BLaER1 treated with 17β-estradiol and CSF1 and Interleukin-3, amounts not matched to agents 10 nM and 100 nM (cell line): ENCODE results near the gene TGFB2.
A peak's percentile ranks its signal among the peaks of the same experiment; 100 is the strongest.

Source experiments
- H3K27ac ChIP-seq, 11 experiments: shearing (Covaris generic); formaldehyde crosslinking; 2 replicates each; pipeline ENCODE4 v1.8.1; 2022
- H3K27me3 ChIP-seq, 11 experiments: shearing (Covaris generic); formaldehyde crosslinking; 2 replicates each; pipeline ENCODE4 v1.8.1; 2022
- H3K36me3 ChIP-seq, 11 experiments: shearing (Covaris generic); formaldehyde crosslinking; 2 replicates each; pipeline ENCODE4 v1.8.1; 2022
- H3K4me1 ChIP-seq, 10 experiments: shearing (Covaris generic); formaldehyde crosslinking; 2 replicates each; pipeline ENCODE4 v1.8.1; 2022
- H3K4me2 ChIP-seq, 11 experiments: shearing (Covaris generic); formaldehyde crosslinking; 2 replicates each; pipeline ENCODE4 v1.8.1; 2022
- H3K4me3 ChIP-seq, 10 experiments: shearing (Covaris generic); formaldehyde crosslinking; 2 replicates each; pipeline ENCODE4 v1.8.1; 2022
- H3K9ac ChIP-seq, 11 experiments: shearing (Covaris generic); formaldehyde crosslinking; 2 replicates each; pipeline ENCODE4 v1.8.1; 2022
- H3K9me3 ChIP-seq, 11 experiments: shearing (Covaris generic); formaldehyde crosslinking; replicated peaks in 1 of 11; 2 replicates each; pipeline ENCODE4 v1.8.1; 2022
- H4K20me1 ChIP-seq, 11 experiments: shearing (Covaris generic); formaldehyde crosslinking; 2 replicates each; pipeline ENCODE4 v1.8.1; 2022
- Cebpa-rat ChIP-seq, 11 experiments: shearing (Covaris generic); IDR thresholded peaks; 2 replicates each; pipeline ENCODE4 v1.8.1; 2022

The TGFB2 gene

GRCh38 chr1:218362418-218363076, 17.4 kb downstream of the TGFB2 start:
- Histone ChIP-seq H4K20me1 (peaks cover 0 to 11% (median 0%) of the 10 kb centered on the region in 11 experiments; a peak in 1 of 22 replicates), H3K27ac (no peak overlapping the region), H3K9me3 (no peaks in the 10 kb centered on the region)

GRCh38 chr1:218363141-218363540, 18.0 kb downstream of the TGFB2 start:
- peaks cover 0 to 87% (median 0%) of the 10 kb centered on the region in 11 experiments; a peak in 7 of 22 replicates for H3K27me3 ChIP-seq
- H3K4me3 ChIP-seq: no peak overlapping the region
- H3K9me3 ChIP-seq: no peaks in the 10 kb centered on the region
- H3K4me1 ChIP-seq: peaks cover 0 to 15% (median 0%) of the 10 kb centered on the region in 10 experiments; a peak in 6 of 20 replicates
- H3K36me3 ChIP-seq: no peaks in the 10 kb centered on the region
- H3K27ac ChIP-seq: no peak overlapping the region
- H4K20me1 ChIP-seq: peaks cover 0 to 11% (median 0%) of the 10 kb centered on the region in 11 experiments; a peak in 1 of 22 replicates
- H3K9ac ChIP-seq: no peak overlapping the region
- no peak for TF ChIP-seq Cebpa-rat (IDR thresholded peaks at IDR 0.05)
- H3K4me2 ChIP-seq: no peak overlapping the region

More at GRCh38 chr1:218362418-218363076, 17.4 kb downstream of the TGFB2 start:
- no peak overlapping the region for H3K4me2 ChIP-seq
- peaks cover 0 to 15% (median under 1%) of the 10 kb centered on the region in 10 experiments; a peak in 6 of 20 replicates for H3K4me1 ChIP-seq
- H3K4me3 ChIP-seq: no peak overlapping the region
- no peak overlapping the region for H3K9ac ChIP-seq
- H3K36me3 ChIP-seq: no peaks in the 10 kb centered on the region
- no peak for TF ChIP-seq Cebpa-rat (IDR thresholded peaks at IDR 0.05)
- peaks cover 0 to 84% (median 0%) of the 10 kb centered on the region in 11 experiments; a peak in 7 of 22 replicates for H3K27me3 ChIP-seq

- peaks cover 0 to 11% (median 0%) of the 10 kb centered on the region in 11 experiments; a peak in 1 of 22 replicates for H4K20me1 ChIP-seq
- no peak for TF ChIP-seq Cebpa-rat (IDR thresholded peaks at IDR 0.05)
- no peak overlapping the region for H3K9ac ChIP-seq
- H3K4me3 ChIP-seq: no peak overlapping the region
- H3K4me1 ChIP-seq: peaks cover 0 to 15% (median 0%) of the 10 kb centered on the region in 10 experiments; a peak in 6 of 20 replicates
- no peak overlapping the region for H3K27ac ChIP-seq
- H3K36me3 ChIP-seq: no peaks in the 10 kb centered on the region
- H3K27me3 ChIP-seq: peaks cover 0 to 93% (median 0%) of the 10 kb centered on the region in 11 experiments; a peak in 7 of 22 replicates
- H3K4me2 ChIP-seq: no peak overlapping the region
- H3K9me3 ChIP-seq: no peaks in the 10 kb centered on the region
Measured at GRCh38 chr1:218364028-218364710, 19.0 kb downstream of the TGFB2 start.

- Histone ChIP-seq H3K9me3 (no peaks in the 10 kb centered on the region), H4K20me1 (peaks cover 0 to 15% (median 0%) of the 10 kb centered on the region in 11 experiments; a peak in 1 of 22 replicates), H3K27ac (no peak overlapping the region), H3K27me3 (peaks cover 0 to 95% (median 0%) of the 10 kb centered on the region in 11 experiments; a peak in 8 of 22 replicates), H3K4me3 (no peak overlapping the region), H3K4me2 (no peak overlapping the region), H3K9ac (no peak overlapping the region), H3K36me3 (no peaks in the 10 kb centered on the region), H3K4me1 (peaks cover 0 to 15% (median 0%) of the 10 kb centered on the region in 10 experiments; a peak in 6 of 20 replicates)
- no peak for TF ChIP-seq Cebpa-rat (IDR thresholded peaks at IDR 0.05)
Measured at GRCh38 chr1:218365226-218365999, 20.3 kb downstream of the TGFB2 start.

- peaks cover 0 to 15% (median 0%) of the 10 kb centered on the region in 10 experiments; a peak in 6 of 20 replicates for H3K4me1 ChIP-seq
- TF ChIP-seq Cebpa-rat (IDR thresholded peaks at IDR 0.05): no peak
- H3K27me3 ChIP-seq: peaks cover 0 to 100% (median 0%) of the 10 kb centered on the region in 11 experiments; a peak in 8 of 22 replicates
- H3K9ac ChIP-seq: no peak overlapping the region
- no peak overlapping the region for H3K4me3 ChIP-seq
- peak overlapping the region in 4 of 11 experiments; percentile 2 to 42 (median 16); a peak in 4 of 22 replicates for H3K4me2 ChIP-seq
- H3K36me3 ChIP-seq: no peaks in the 10 kb centered on the region
- H4K20me1 ChIP-seq: peaks cover 0 to 23% (median 0%) of the 10 kb centered on the region in 11 experiments; a peak in 3 of 22 replicates
- H3K9me3 ChIP-seq: no peaks in the 10 kb centered on the region
- no peak overlapping the region for H3K27ac ChIP-seq
Measured at GRCh38 chr1:218366322-218367052, 21.4 kb downstream of the TGFB2 start.

GRCh38 chr1:218367118-218367517, 22.0 kb downstream of the TGFB2 start:
- Histone ChIP-seq H3K9ac (no peak overlapping the region), H3K27ac (no peak overlapping the region), H3K27me3 (peaks cover 0 to 100% (median 0%) of the 10 kb centered on the region in 11 experiments; a peak in 8 of 22 replicates), H3K4me2 (peak overlapping the region in 3 of 11 experiments; percentile 2 to 18 (median 15); a peak in 3 of 22 replicates), H3K4me3 (no peak overlapping the region), H3K9me3 (no peaks in the 10 kb centered on the region), H4K20me1 (peaks cover 0 to 30% (median 0%) of the 10 kb centered on the region in 11 experiments; a peak in 3 of 22 replicates), H3K4me1 (peaks cover 0 to 12% (median under 1%) of the 10 kb centered on the region in 10 experiments; a peak in 6 of 20 replicates), H3K36me3 (no peaks in the 10 kb centered on the region)
- no peak for TF ChIP-seq Cebpa-rat (IDR thresholded peaks at IDR 0.05)

- TF ChIP-seq Cebpa-rat (IDR thresholded peaks at IDR 0.05): no peak
- no peaks in the 10 kb centered on the region for H3K9me3 ChIP-seq
- no peak overlapping the region for H3K9ac ChIP-seq
- H3K4me3 ChIP-seq: no peak overlapping the region
- H3K27ac ChIP-seq: no peak overlapping the region
- no peaks in the 10 kb centered on the region for H3K36me3 ChIP-seq
- no peak overlapping the region for H3K4me2 ChIP-seq
- peaks cover 0 to 15% (median 2%) of the 10 kb centered on the region in 10 experiments; a peak in 6 of 20 replicates for H3K4me1 ChIP-seq
- H3K27me3 ChIP-seq: peaks cover 0 to 99% (median 0%) of the 10 kb centered on the region in 11 experiments; a peak in 8 of 22 replicates
- peaks cover 0 to 33% (median 0%) of the 10 kb centered on the region in 11 experiments; a peak in 3 of 22 replicates for H4K20me1 ChIP-seq
Measured at GRCh38 chr1:218368686-218369085, 23.6 kb downstream of the TGFB2 start.
